Ovary (tissue), 9 donors: ENCODE data around the gene ESRP2. TPM values are rescaled to one million over a fixed set of nuclear protein-coding genes. Genes with fewer than 3 reads are reported as not detected.
A peak's percentile ranks its signal among the peaks of the same experiment; 100 is the strongest.

Experiments
- DNase-seq, 5 donors: peaks; one replicate each; pipeline ENCODE4 v3.0.0-alpha.2; 2019 to 2020
- H3K27ac ChIP-seq, 2 donors: fragments of 200-600 bp; one replicate each; pipeline versions ENCODE4 v1.5.1 to v1.8.0; 2019 to 2022
- H3K27me3 ChIP-seq: fragments of 200-600 bp; one replicate; pipeline ENCODE4 v1.8.0; 2022
- H3K36me3 ChIP-seq: fragments of 200-600 bp; sonication (generic); one replicate; pipeline ENCODE4 v1.5.1; 2019
- H3K4me1 ChIP-seq: one replicate; pipeline ENCODE4 v1.8.1; 2013; ENCODE audit warnings: mild to moderate bottlenecking, moderate library complexity; ENCODE audit not compliant: insufficient read depth
- H3K4me3 ChIP-seq: fragments of 200-600 bp; sonication (generic); one replicate; pipeline ENCODE4 v1.5.1; 2017
- H3K9me3 ChIP-seq, 2 donors: fragments of 200-600 bp in 1 of 2; sonication (generic) in 1 of 2; one replicate each; pipeline versions ENCODE4 v1.5.1 to v1.8.1; 2013 to 2019; ENCODE audit warnings: mild to moderate bottlenecking in 1 of 2, moderate library complexity in 1 of 2
- CTCF ChIP-seq, 3 donors: fragments of 450-650 bp in 2 of 3; fragments of 200-600 bp in 1 of 3; IDR thresholded peaks; one replicate each; pipeline versions ENCODE4 v1.5.1 to v1.8.0; 2016 to 2022; ENCODE audit warnings: antibody characterized with exemption in 3 of 3, mild to moderate bottlenecking in 1 of 3
- EP300 ChIP-seq: sonication (generic); formaldehyde crosslinking; IDR thresholded peaks from one replicate; pipeline ENCODE4 v1.6.1; 2017; ENCODE audit warnings: antibody characterized with exemption
- POLR2A ChIP-seq: fragments of 450-650 bp; IDR thresholded peaks from one replicate; pipeline ENCODE4 v1.6.1; 2017; ENCODE audit warnings: antibody characterized with exemption, mild to moderate bottlenecking, moderate library complexity
- WGBS, 3 donors: extraction: QIAGEN DNeasy Blood & Tissue Kit in 1 of 3; methylation state at CpG; one replicate each; pipeline versions ENCODE4 v1.1.5 to v1.1.7; 2013 to 2017; 5-methylcytosine and 5-hydroxymethylcytosine counted together
- intact Hi-C, 4 donors: fragments of 100-400 bp; cut with DNase I; formaldehyde crosslinking; loops; one replicate each; pipeline versions ENCODE4 v1.11.0 to v1.15.1; 2022 to 2023
- polyA plus RNA-seq, 2 donors: library from polyadenylated mRNA; stranded (reverse); fragments of 200-250 nt in 1 of 2; fragments of 350-450 nt in 1 of 2; fragmentation: Illumina TruSeq in 1 of 2; extraction: RNeasy Lipid Tissue Mini Kit (QIAGEN cat#74804) in 1 of 2; gene quantifications; one replicate each; pipeline ENCODE4 v1.2.3, GENCODE V29; 2013 to 2014
- total RNA-seq, 7 donors: library from RNA; depleted of rRNA in 2 of 7; stranded (reverse); fragments of >200 nt in 2 of 7; fragmentation: NEBNext Ultra II Directional in 3 of 7; extraction: Animal tissue kit (Norgen Biotek cat#: 25700) in 3 of 7; gene quantifications; one replicate each; pipeline versions ENCODE4 v1.1.0 to v1.2.4, GENCODE V29; 2016 to 2023
- donor health status: DM: no; HTN: no; CAD: no; lungs with moderate emphysema.
- donor health status: DM: no; HTN: no; CAD: no.
- donor health status: Bipolar disorder and iron deficiency.
- donor health status: DM: yes; HTN: yes; CAD: no.
- donor health status: DM: no; HTN: no; CAD: no.
- donor health status: DM: yes; HTN: yes; CAD: no.

ESRP2 gene
- total and polyA plus RNA-seq, 9 donors: 0.17 to 13.8 (median 1.5) TPM

GRCh38 chr16:68236826-68237242 is 907 bp upstream of the ESRP2 start:
- DNase-seq: peak in 1 of 5 donors; percentile 70
- Histone ChIP-seq H3K36me3 (no peaks in the 10 kb centered on the region), H3K27me3 (no peaks in the 10 kb centered on the region), H3K9me3 (no peaks in the 10 kb centered on the region), H3K4me1 (peaks cover 12% of the 10 kb centered on the region), H3K4me3 (peak overlapping the region; percentile 61), H3K27ac (peak overlapping the region in 1 of 2 donors; percentile 27)
- intact Hi-C loops: loop anchor here in 2 of 4 donors (10.0 kb wide), 2 partner anchors 142 to 152 kb away; partner anchors contain the start of gene NFATC3 (in 1 of the 2)
- TF ChIP-seq POLR2A (no peak), EP300 (no peak), CTCF (IDR thresholded peaks at IDR 0.05) (no peak)
- WGBS, 3 donors: 11 to 19% (median 15%) methylated on average over 20 to 21 of the region's 21 CpGs

GRCh38 chr16:68236137-68236825 is 354 bp upstream of the ESRP2 start:
- H3K4me1 ChIP-seq: peaks cover 12% of the 10 kb centered on the region
- TF ChIP-seq CTCF (IDR thresholded peaks at IDR 0.05) (no peak), EP300 (no peak), POLR2A (no peak)
- WGBS, 3 donors: 16 to 24% (median 19%) methylated on average over 40 to 45 of the region's 45 CpGs
- intact Hi-C loops: loop anchor here in 2 of 4 donors (10.0 kb wide), 2 partner anchors 141 to 151 kb away; partner anchors contain the start of gene NFATC3 (in 1 of the 2)
- H3K27me3 ChIP-seq: no peaks in the 10 kb centered on the region
- H3K27ac ChIP-seq: no peak overlapping the region
- no peaks in the 10 kb centered on the region for H3K9me3 ChIP-seq
- peak; percentile 40 to 74 (median 55) for DNase-seq
- peak overlapping the region; percentile 61 for H3K4me3 ChIP-seq
- H3K36me3 ChIP-seq: no peaks in the 10 kb centered on the region

- 42 to 56% (median 47%) methylated on average over 70 to 73 of the region's 73 CpGs for WGBS, 3 donors
- no peak for TF ChIP-seq POLR2A
- TF ChIP-seq CTCF (IDR thresholded peaks at IDR 0.05): no peak
- TF ChIP-seq EP300: no peak
- H3K9me3 ChIP-seq: no peaks in the 10 kb centered on the region
- peak overlapping the region; percentile 21 for H3K4me3 ChIP-seq
- H3K27me3 ChIP-seq: no peaks in the 10 kb centered on the region
- peaks cover 12% of the 10 kb centered on the region for H3K4me1 ChIP-seq
- H3K27ac ChIP-seq: no peak overlapping the region
- peak in 3 of 5 donors; percentile 46 to 62 (median 47) for DNase-seq
- no peaks in the 10 kb centered on the region for H3K36me3 ChIP-seq
- intact Hi-C loops: loop anchor here in 2 of 4 donors (10.0 kb wide), 2 partner anchors 140 to 150 kb away; partner anchors contain the start of gene NFATC3 (in 1 of the 2)
These were observed 630 bp downstream of the ESRP2 start for GRCh38 chr16:68235108-68235886.
